ENCODE measurements around the gene C10orf120.

C10orf120 gene

GRCh38 chr10:122648599-122649428 is 50.8 kb downstream of the C10orf120 start:
- peak; percentile 73 for TF ChIP-seq CTCF (IDR thresholded peaks at IDR 0.05; ENCODE audit: low read depth, low read length)
- H3K4me3 ChIP-seq (ENCODE audit: low read depth, low read length) = no peak overlapping the region
- in situ Hi-C loops (cut with HindIII; ENCODE audit: low sequenced_read_pairs) = no loop called here
- DNase-seq (ENCODE audit: low read depth, low spot score) = peak; percentile 26
